Esophagus (tissue), 2 donors: ENCODE data around the gene GON4L. TPM values are rescaled to one million over a fixed set of nuclear protein-coding genes. Genes with fewer than 3 reads are reported as not detected.
"Not testable (repeated sequence)": the region's sequence is repeated elsewhere in the genome, so short reads cannot be mapped to it uniquely, and the experiment has no call there.

Experiments
- H3K27ac ChIP-seq, 2 donors: one replicate each; pipeline ENCODE4 v1.5.1; 2013; ENCODE audit warnings: low read depth in 2 of 2, mild to moderate bottlenecking in 2 of 2, inconsistent platforms in 1 of 2, low read length in 1 of 2, moderate library complexity in 1 of 2
- H3K27me3 ChIP-seq, 2 donors: one replicate each; pipeline ENCODE4 v1.6.1; 2013; ENCODE audit warnings: low read length in 2 of 2, control low read depth in 1 of 2, mild to moderate bottlenecking in 1 of 2; ENCODE audit not compliant: insufficient read depth in 2 of 2, control insufficient read depth in 1 of 2
- H3K36me3 ChIP-seq, 2 donors: one replicate each; pipeline ENCODE4 v1.6.1; 2013; ENCODE audit warnings: low read length in 1 of 2; ENCODE audit not compliant: control insufficient read depth in 2 of 2, insufficient read depth in 2 of 2
- H3K4me1 ChIP-seq, 2 donors: one replicate each; pipeline ENCODE4 v1.6.1; 2013; ENCODE audit warnings: low read length in 1 of 2; ENCODE audit not compliant: control insufficient read depth in 2 of 2, insufficient read depth in 2 of 2
- H3K4me3 ChIP-seq, 2 donors: one replicate each; pipeline ENCODE4 v1.5.1; 2013; ENCODE audit warnings: low read length in 2 of 2, mild to moderate bottlenecking in 2 of 2, low read depth in 1 of 2, moderate library complexity in 1 of 2
- H3K9me3 ChIP-seq, 2 donors: one replicate each; pipeline ENCODE4 v1.6.1; 2013; ENCODE audit warnings: mild to moderate bottlenecking in 2 of 2, low read depth in 1 of 2, low read length in 1 of 2, moderate library complexity in 1 of 2; ENCODE audit not compliant: control insufficient read depth in 2 of 2, insufficient read depth in 1 of 2
- WGBS, 2 donors: extraction: QIAGEN DNeasy Blood & Tissue Kit; methylation state at CpG; one replicate each; pipeline ENCODE4 v1.1.7; 2013; 5-methylcytosine and 5-hydroxymethylcytosine counted together
- polyA plus RNA-seq, 2 donors: library from polyadenylated mRNA; stranded (reverse); fragments of 200-250 nt; gene quantifications; one replicate each; pipeline ENCODE4 v1.2.3, GENCODE V29; 2013
- donor health status: healthy with polysubstance abuse.
- donor health status: Bipolar disorder and iron deficiency.

The GON4L gene
- polyA plus RNA-seq, 2 donors, result 11.0 to 19.8 TPM

DNA sequence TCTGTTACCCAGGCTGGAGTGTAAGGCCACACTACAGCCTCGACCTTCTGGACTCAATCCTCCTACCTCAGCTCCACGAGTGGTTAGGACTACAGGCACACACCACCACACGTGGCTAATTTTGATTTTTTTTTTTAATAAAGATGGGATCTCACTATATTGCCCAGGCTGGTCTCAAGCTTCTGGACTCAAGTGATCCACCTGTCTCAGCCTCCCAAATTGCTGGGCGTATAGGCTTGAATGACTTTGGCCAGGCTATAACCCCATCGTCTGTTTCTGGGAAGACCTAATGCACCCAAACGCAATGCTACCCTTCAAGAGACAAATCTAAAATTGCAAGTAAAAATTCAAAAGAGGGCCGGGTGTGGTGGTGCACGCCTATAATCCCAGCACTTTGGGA, 116.0 kb downstream of the GON4L start:
- 89 to 90% methylated on average over 8 of the region's 8 CpGs for WGBS, 2 donors
- no peak overlapping the region for H3K4me3 ChIP-seq
- peaks cover 10 to 14% of the 10 kb centered on the region in 2 donors for H3K36me3 ChIP-seq
- H3K27ac ChIP-seq, result no peak overlapping the region
- H3K9me3 ChIP-seq, result no peaks in the 10 kb centered on the region
- no peaks in the 10 kb centered on the region for H3K4me1 ChIP-seq
- no peaks in the 10 kb centered on the region for H3K27me3 ChIP-seq

DNA sequence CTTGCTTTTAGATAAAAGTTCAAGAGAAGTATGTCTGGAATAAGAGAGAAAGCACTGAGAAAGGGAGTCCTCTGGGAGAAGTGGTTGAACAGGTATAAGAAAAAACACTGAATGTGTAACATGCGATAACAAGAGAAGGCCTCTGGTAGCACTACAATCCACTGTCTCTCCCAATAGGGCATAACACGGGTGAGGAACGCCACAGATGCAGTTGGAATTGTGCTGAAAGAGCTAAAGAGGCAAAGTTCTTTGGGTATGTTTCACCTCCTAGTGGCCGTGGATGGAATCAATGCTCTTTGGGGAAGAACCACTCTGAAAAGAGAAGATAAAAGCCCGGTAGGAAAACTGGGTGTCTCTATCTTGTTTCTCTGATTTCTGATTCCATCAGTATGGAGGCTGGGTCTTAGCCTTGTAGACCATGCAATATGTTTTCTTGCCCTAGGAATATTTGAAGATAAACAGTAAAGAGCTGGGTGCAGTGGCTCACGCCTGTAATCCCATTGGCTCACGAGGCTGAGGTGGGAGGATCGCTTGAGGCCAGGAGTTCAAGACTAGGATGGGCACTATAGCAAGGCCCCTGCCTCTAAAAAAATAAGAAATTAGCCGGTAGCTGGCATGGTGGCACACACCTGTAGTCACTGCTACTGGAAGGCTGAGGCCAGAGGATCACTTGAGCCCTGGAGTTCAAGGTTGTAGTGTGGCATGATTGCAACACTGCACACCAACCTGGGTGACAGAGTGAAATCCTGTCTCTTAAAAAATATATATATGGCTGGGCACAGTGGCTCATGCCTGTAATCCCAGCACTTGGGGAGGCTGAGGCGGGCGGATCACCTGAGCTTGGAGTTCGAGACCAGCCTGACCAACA, 127.7 kb downstream of the GON4L start:
- WGBS, 2 donors, result 62% methylated on average over 12 of the region's 12 CpGs
- H3K36me3 ChIP-seq, result peaks cover 0 to 2% of the 10 kb centered on the region in 2 donors
- no peaks in the 10 kb centered on the region for H3K27me3 ChIP-seq
- H3K4me3 ChIP-seq, result no peak overlapping the region
- no peak overlapping the region for H3K27ac ChIP-seq
- H3K4me1 ChIP-seq, result no peaks in the 10 kb centered on the region
- H3K9me3 ChIP-seq, result no peaks in the 10 kb centered on the region

DNA sequence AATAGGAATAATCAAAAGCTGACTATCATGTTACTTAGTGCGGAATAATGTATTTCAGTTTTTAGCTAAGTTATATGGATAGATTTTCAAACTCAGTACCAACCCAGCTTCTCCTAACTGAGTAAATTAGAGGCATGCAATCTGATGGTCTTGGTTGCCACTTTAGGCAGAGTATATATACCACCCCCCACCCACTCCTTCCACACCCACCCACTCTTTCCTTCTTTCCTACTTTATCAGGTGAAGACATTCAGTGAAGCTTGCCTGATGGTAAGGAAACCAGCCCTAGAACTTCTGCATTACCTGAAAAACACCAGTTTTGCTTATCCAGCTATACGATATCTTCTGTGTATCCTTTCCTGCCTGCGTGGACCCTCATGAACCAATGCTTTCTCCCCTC, 131.9 kb downstream of the GON4L start:
- Histone ChIP-seq H3K4me3 (no peak overlapping the region), H3K36me3 (no peaks in the 10 kb centered on the region), H3K4me1 (no peaks in the 10 kb centered on the region), H3K9me3 (no peaks in the 10 kb centered on the region), H3K27me3 (no peaks in the 10 kb centered on the region), H3K27ac (no peak overlapping the region)
- 97 to 99% methylated on average over 3 of the region's 3 CpGs for WGBS, 2 donors

GRCh38 chr1:155719703-155720102, 137.3 kb downstream of the GON4L start:
- Histone ChIP-seq H3K36me3 (no peaks in the 10 kb centered on the region), H3K27ac (no peak overlapping the region), H3K4me1 (no peaks in the 10 kb centered on the region), H3K27me3 (no peaks in the 10 kb centered on the region), H3K4me3 (no peak overlapping the region), H3K9me3 (no peaks in the 10 kb centered on the region)
- WGBS, 2 donors, result 93 to 98% methylated on average over 4 of the region's 4 CpGs

DNA sequence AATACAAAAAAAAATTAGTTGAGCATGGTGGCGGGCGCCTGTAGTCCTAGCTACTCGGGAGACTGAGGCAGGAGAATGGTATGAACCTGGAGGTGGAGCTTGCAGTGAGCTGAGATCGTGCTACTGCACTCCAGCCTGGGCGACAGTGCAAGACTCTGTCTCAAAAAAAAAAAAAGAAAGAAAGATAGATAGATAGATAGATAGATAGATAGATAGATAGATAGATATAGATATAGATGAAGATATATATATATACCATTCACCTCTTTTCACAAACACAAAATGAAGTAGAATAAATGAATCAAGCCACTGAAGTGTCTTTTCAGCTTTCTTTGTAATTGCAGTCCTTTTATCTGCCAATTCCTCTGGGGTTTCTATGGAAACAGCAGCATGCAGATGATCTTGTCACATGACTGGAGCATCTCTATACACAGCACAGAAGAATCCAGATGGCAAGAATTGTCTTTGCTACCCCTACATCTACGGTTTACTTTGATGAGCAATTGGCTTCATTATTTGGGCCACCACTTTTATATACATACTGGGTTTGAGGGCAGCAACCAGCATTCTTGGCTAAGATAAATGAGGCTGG, 138.4 kb downstream of the GON4L start:
- not testable (repeated sequence) for H3K4me3 ChIP-seq, H3K27me3 ChIP-seq, H3K9me3 ChIP-seq, H3K4me1 ChIP-seq, H3K36me3 ChIP-seq, H3K27ac ChIP-seq
- WGBS, 2 donors, result 93 to 95% methylated on average over 6 of the region's 6 CpGs

GRCh38 chr1:155717041-155717440, 140.0 kb downstream of the GON4L start:
- Histone ChIP-seq H3K9me3 (no peaks in the 10 kb centered on the region), H3K4me1 (no peaks in the 10 kb centered on the region), H3K27me3 (no peaks in the 10 kb centered on the region), H3K4me3 (no peak overlapping the region), H3K36me3 (no peaks in the 10 kb centered on the region), H3K27ac (no peak overlapping the region)
- 88 to 93% methylated on average over 7 of the region's 7 CpGs for WGBS, 2 donors

DNA sequence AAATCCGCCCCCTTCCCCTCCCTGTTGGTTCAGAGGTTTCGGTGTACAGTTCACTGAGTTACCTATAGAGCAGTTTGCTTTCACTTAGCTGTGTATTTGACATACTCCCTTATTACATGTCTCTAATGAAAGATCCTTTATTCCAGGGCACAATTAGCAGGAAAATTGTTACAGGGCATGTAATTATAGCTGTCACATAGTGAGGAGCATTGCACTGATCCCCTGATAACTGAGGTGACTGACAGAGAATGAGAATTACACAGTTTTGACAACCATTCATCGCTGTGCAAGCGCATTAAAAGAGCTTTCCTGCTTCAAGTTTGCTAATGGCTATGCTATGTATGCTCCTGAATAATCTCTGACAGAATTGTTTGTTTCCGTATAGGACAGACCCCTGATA, 141.2 kb downstream of the GON4L start:
- no peaks in the 10 kb centered on the region for H3K9me3 ChIP-seq
- WGBS, 2 donors, result 96 to 98% methylated on average over 5 of the region's 5 CpGs
- no peaks in the 10 kb centered on the region for H3K4me1 ChIP-seq
- no peak overlapping the region for H3K27ac ChIP-seq
- no peaks in the 10 kb centered on the region for H3K27me3 ChIP-seq
- H3K4me3 ChIP-seq, result no peak overlapping the region
- no peaks in the 10 kb centered on the region for H3K36me3 ChIP-seq

DNA sequence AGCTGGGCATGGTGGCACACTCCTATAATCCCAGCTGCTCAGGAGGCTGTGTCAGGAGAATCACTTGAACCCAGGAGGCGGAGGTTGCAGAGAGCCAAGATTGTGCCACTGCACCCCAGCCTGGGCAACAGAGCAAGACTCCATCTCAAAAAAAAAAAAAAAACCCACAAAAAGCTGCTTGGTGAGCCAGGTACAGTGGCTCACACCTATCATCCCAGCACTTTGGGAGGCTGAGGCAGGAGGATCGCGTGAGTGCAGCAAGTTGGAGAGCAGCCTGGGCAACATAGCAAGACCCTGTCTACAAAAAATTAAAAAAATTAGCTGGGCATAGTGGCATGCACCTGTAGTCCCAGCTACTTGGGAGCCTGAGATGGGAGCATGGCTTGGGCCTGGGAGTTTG, 142.0 kb downstream of the GON4L start:
- not testable (repeated sequence) for H3K36me3 ChIP-seq

GRCh38 chr1:155713075-155713474, 143.9 kb downstream of the GON4L start:
- Histone ChIP-seq H3K27me3 (no peaks in the 10 kb centered on the region), H3K4me1 (no peaks in the 10 kb centered on the region), H3K9me3 (no peaks in the 10 kb centered on the region), H3K36me3 (no peaks in the 10 kb centered on the region), H3K27ac (no peak overlapping the region), H3K4me3 (no peak overlapping the region)
- WGBS, 2 donors, result 62 to 64% methylated on average over 2 of the region's 2 CpGs

More for the DNA sequence above, 142.0 kb downstream of the GON4L start:
- not testable (repeated sequence) for H3K27ac ChIP-seq, H3K4me1 ChIP-seq, H3K4me3 ChIP-seq, H3K27me3 ChIP-seq, H3K9me3 ChIP-seq
- 97 to 98% methylated on average over 3 of the region's 3 CpGs for WGBS, 2 donors

DNA sequence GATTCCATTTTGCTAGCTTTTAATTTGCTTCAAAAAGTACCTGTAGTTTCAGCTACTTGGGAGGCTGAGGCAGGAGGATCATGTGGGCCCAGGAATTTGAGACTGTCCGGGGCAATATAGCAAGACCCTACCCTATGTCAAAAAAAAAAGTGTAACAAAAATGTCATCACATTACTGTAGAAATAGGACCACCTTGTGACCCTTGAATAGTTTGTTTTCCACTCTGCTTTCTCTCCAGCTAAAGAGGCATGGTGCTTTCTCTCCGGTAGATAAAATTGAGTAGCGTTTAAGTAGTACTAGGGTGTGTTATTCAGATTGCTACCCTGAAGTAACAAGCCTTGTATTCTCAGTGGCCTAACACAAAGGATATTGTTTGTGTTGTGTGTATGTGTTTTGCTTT, 144.4 kb downstream of the GON4L start:
- not testable (repeated sequence) for H3K4me1 ChIP-seq, H3K36me3 ChIP-seq, H3K9me3 ChIP-seq, H3K27ac ChIP-seq, H3K4me3 ChIP-seq, H3K27me3 ChIP-seq
- 87% methylated on average over 3 of the region's 3 CpGs for WGBS, 2 donors
